Activated CD8-positive, alpha-beta memory T cell treated with anti-CD3 and anti-CD28 coated beads, Interleukin-2, amount 50 U/mL, for 48 hours (primary cell): ENCODE data around the gene CELF2.
"Not testable (repeated sequence)": the region's sequence is repeated elsewhere in the genome, so short reads cannot be mapped to it uniquely, and the experiment has no call there.

Source experiments
- DNase-seq: peaks from one replicate; pipeline ENCODE4 v3.0.0-alpha.2; 2020

Gene CELF2

DNA sequence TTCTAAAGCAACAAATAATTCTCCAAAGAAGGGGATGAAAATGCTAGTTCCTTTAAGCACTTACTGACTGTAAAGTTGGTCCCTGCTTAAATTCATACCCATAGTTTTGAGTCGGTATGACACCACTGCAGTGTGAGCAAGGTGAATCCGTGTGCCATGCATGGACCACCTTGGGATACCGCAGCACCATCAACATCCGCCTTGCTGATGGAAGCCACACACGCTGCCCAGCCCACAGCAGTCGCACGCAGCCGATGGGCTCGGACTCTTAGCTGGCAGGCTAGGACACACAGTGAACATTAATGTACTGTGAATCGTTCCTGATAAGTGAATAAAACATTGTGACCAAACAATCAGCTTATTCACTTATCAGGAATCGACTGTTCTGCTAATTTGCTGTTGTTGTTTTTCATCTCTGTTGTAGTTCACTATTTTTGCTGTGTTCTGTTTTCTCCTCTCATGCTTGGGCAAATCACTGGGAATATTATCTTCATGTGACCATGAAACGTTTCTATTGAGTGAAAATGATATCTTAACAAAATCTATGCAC, 318.3 kb downstream of the CELF2 start:
- DNase-seq, result peak; percentile 50

DNA sequence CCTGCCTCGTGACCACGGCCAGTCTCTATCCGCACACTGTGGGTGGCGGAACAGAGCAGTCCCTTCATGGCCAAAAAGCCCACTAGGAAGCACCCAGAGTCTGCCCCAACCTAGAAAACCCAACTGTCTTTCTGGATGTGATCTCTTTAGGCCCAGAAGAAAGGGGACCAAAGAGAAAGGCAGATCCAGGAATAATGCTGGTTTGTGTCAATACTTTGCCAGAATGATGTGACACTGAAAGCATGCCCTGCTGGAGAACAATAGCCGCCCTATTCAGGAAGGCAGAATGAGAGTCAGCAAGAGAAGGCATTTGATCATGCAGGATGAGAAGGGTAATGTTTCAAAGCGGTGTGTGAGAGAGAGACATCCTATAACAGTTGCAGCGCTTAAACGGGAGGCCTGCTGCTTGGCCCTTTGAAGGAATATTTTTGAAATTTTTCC, 319.1 kb downstream of the CELF2 start:
- DNase-seq, result peak; percentile 42

DNA sequence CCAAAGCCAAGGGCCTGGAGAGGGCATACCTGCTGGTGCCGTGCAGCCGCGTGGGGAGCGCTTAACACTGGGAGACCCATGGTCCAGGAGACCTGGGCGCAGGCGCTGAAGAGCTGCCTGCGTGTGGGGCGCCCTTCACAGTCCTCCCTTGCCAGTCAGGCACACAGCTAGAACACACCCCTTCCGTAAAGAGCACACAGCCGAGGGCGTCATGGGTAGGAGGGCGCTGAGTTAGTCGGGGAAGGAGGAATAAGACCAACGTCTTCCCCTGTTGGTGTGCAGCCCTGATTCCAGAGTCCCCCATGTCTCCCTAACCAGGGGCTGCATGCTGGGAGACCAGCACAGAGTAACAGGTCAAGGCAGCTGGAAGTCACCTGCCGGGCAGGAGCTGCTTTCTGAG, 319.8 kb downstream of the CELF2 start:
- peak; percentile 65 for DNase-seq

DNA sequence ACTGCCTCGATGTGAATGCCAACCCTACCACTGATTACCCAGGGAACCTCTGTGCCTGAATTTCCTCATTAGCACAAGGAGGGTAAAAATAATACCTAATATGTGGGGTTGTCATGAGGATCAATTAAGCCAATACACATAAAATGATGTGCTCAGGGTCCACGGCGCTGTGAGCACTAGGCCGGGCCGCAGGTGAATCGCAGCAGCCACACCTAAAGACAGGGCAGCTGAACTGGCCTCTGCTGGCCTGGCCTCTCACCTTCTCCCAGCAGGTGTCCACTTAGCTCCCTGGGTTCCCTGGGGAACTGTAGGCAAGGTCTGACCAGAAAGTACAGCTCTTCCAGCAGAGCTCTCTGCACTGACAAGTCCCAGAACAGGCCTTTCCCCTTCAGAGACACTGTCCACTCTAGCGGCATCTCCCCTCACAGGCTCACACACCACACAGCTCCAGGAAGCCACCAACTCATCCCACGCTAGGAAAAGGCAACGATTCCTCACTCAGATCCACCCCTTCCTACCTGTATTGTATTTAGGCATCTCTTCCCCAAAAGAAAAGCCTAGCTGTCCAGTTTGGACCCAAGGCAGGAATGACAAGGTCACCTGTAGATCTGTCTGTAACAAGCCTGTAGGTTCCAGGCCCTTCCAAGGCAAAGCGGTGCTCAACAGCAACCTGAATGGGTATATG, 320.6 kb downstream of the CELF2 start:
- peak; percentile 51 for DNase-seq

DNA sequence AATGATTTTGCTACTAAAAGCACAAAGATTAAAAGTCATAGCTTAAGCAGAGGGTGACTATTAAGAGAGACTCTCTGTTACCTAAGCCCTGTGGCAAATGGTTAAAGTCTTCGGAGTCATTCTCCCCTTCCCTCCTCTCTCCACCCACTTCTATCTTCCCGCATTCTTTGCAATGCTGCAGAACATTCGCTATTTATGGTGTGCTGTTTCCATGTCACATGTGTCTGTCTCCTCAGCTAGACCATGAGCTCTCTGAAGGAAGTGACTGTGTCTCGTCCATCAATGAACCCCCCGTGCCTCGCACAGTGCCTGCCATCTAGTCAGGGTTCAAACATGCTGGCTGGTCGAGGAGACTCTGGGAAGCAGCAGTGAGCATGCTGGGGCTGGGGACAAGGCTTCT, 321.3 kb downstream of the CELF2 start:
- no peak for DNase-seq

DNA sequence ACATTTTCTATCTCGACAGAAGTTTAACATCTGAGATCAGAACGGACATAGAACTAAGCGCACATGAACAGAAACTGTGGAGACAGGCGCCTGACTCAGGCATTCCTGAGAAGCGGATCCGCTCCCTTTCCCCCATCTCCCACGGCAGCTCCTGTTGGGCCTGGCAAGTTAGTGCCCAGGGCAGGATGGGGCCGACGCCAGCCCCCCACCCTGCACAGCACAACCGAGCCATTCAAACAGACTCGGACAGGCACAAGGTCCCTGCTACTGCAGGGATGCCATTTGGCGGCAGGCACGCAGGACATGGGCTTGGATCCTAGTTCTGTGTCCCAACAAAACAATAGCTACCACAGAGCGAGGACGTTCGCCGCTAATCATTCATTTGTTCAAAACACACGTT, 322.0 kb downstream of the CELF2 start:
- DNase-seq, result peak; percentile 33

DNA sequence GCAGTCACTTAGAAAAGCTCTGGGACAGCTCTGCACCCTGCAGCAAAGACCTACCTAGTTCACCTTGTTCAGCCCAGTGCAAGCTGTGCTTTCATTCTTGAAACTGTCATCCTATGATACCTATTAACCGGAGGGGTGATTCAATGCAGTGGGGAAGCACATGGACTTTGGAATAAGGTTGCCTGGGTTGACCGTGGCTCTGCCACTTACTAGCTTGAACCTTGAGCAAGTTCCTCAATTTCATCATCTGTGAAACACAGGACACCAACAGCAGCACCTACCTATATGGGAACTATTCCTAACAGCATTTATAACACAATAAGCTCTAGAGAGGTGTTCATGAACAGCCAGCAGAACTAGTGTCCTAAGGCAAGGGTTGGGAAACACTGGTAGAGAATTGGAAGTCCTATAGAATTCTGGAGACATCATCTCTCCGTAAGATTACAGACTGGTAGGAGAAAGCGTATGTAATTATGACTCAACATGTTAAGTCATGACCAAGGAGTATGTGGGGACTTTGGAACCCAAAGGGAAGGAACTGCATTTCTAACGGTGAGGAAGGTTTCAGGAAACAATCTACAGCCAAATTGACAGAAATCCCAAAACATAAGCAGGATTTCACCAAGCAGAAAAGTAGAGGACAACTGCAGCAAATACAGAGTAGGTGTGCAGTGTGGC, 323.8 kb downstream of the CELF2 start:
- peak; percentile 18 for DNase-seq

DNA sequence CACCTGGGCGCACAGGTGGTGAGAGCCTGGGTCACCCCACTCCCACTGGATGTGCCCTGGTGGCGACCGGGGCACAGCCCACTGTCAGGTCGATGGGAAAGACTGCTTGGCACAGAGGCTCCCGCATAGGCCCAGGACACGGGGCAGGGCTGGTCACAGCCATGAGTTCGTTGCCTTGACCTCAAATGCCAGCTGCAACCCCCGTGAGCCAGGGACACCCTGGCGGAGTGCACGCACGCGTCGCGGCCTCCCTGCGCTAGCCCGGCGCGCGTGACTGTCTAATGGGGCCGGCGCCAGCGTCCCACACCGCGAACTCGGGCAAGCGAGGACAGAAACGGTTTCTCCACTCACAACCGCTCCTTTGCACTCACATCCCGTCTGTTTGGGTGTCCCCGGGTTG, 326.4 kb downstream of the CELF2 start:
- peak; percentile 33 for DNase-seq

DNA sequence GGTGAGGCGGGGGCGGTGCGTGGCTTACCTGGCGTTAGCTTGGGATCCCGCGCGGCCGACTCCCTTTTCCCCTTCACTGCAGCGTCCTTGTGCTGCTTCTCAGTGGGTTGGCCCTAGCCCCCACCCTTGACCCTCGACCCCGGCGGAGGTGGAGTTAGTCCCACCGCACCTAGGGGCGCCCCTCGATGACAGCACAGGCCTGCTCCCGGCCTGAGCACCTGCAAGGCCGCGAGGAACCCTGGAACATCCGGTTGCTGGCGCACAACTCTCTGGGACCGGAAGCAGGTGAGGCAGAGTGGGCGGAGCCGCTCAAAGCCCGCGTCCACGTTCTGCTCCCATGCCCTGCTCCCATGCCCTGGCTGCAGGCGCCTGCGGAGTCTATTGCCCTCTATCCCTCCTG, 326.9 kb downstream of the CELF2 start:
- peak; percentile 51 for DNase-seq

DNA sequence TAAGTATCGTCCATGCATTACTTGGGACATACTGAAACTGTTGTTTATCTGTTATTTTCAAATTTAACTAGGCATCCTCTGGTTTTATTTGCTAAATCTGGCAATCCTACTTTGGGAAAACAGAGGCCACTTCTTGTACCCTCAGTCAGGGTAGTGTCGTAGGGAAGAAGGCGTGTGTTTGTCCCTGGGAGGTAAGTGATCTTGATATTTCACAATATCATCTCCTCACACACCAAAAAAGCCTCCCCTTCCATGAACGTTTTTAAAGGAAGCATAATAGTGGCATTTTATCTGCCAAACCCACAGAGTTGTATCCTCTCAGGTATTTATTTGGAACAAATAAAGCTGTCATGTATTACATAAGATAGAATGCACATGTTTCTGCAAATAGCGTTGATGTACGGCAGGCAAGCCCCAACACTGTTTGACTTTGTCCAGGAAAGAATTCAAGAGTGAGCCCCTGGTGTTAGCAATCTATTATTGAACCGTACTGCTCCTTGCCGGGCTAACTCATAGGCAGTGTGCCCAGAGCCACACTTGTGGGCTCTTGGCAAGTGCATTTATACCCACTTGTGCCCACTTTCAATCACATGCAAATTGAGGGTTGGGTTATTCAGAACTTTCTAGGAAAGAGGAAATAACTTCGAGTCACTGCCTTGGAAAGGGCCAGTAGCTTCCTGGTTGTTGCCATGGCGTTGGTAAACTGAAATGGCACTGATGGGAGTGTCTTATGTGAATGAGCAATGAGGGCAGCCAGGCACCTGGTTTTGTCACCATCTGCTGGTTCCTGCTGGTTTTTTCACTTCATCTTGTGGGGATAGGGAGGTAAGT, 327.8 kb downstream of the CELF2 start:
- DNase-seq, result peak; percentile 45

DNA sequence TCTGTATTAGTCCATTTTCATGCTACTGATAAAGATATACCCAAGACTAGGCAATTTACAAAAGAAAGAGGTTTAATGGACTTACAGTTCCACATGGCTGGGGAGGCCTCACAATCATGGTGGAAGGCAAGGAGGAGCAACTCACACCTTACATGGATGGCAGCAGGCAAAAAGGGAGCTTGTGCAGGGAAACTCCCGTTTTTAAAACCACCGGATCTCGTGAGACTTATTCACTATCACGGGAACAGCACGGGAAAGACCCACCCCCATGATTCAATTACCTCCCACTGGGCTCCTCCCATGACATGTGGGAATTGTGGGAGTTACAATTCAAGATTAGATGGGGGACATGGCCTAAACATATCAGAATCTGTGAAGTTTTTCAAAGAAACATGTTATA, 329.9 kb downstream of the CELF2 start:
- DNase-seq, result not testable (repeated sequence)

DNA sequence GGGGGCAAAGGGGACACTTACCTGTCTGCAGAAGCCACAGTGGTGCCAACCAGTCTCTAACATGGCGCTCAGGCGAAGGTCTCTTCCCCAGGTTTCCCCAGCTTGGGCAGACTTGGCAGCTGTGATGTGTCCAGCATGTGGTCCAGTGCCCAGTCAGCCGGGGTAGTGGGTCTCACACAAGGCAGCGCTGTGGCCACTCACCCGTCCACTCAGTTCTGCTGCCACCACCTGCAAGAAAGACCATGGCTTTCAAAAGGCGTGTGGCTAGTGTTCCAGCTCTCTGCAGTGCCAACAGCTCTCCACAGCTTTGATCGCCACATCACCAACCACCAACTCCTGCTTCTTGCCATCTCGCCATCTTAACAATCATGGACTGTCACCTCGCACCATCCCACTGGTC, 334.1 kb downstream of the CELF2 start:
- no peak for DNase-seq

DNA sequence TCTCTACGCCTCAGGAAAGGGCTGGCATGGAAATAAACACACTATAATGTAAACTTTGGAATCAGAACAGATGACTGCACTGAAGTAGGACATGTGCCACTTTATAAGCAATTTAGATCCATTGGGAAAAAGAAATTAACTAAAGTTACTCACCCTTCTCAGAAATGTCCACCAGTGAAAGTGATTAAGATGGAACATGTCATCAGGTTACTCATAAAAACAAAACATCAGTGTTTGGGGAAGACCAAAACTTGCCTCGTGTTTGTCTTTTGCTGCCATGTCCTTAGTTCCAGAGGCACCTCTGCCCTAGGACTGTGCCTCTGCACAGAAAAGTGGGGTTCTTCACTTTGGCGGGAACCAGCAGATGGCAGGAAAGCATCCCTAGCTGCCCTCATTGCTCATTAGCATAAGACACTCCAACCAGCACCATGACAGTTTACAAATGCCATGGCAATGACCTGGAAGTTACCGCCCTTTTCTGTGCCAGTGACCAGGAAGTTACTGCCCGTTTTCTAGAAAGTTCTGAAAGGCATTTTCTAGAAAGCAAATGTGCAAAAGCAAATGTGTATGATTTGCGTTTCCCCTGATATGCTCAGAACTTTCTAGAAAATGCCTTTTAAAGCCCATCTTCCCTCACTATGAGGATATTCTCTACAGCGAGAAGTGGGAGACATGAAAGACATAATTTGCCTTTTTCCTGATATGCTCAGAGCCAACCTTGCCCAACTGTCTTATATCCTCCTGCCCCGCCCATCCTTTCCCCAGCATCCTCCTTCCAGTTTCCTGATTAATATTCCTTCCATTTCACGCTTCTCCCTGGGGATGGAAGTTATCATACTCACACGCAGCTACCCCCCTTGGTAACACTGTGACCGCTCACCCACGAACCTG, 335.6 kb downstream of the CELF2 start:
- DNase-seq, result no peak

DNA sequence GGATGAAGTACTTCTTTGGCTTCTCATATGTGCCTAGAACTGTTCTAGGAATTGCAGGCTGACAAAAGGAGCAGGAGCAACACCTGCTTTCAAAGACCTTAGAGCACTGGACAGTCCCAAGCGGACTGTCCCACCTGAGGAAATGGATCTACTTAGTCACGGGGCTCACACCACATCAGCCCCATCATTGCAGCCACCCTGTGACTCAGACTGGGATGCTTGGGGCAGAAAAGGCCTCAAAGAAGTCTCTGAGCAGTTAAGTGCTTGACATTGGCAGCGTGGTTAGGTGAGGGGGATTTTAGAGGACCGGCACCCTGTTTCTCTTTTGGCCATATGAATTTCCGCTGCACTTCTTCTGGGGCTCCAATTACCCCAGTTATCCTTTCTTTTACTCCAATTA, 337.2 kb downstream of the CELF2 start:
- DNase-seq, result no peak

DNA sequence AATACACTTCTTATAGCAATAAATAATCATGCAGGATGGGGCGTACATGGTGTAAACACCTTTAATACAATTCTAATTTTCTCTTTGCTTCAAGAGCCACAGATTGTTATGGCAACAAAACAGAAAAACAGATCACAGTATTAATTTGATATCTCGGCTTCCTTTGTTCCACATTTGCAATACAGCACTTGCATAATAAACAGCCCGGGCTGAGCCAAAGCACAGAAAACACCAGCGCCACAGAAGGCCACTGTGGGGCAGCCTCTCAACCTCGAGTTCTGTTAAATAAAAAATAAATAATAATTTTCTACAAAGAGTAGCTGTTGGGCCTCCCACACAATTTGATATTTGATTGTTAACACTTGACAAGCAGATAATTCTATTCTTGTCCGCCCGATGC, 337.9 kb downstream of the CELF2 start:
- DNase-seq, result no peak

DNA sequence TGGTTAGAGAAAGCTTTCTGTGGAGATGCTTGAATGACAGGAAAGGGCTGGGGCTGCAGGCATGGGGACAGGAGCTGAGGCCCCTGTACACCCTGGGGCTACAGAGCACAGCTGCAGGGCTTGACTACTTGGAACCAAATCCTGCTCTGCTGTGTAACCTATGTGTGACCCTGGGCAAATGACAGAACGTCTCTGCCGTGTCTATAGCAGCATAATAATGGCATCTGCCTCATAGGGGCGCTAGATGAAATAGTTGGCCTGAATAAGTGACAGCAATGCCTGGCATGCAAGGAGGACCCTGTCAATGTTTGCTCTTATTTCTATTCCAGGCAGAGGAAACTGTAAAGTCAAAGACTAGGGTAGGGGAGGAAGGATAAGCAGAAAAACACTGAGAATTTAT, 339.8 kb downstream of the CELF2 start:
- DNase-seq, result no peak

DNA sequence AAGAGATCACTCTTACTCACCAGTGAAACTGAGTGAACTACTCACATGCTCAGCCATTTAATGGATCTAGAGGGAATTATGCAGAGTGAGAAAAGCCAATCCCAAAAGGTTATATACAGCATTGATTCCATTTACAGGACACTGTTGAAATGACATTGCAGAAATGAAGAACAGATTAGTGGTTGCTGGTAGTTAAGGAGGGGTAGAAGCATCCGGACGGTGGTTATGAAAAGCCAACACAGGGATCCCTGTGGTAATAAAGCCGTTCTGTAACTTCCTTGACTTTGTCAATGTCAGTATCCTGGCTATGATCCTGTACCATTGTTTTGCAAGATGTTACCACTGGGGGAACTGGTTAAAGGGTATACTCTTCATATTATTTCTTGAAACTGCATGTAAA, 340.3 kb downstream of the CELF2 start:
- DNase-seq, result no peak

DNA sequence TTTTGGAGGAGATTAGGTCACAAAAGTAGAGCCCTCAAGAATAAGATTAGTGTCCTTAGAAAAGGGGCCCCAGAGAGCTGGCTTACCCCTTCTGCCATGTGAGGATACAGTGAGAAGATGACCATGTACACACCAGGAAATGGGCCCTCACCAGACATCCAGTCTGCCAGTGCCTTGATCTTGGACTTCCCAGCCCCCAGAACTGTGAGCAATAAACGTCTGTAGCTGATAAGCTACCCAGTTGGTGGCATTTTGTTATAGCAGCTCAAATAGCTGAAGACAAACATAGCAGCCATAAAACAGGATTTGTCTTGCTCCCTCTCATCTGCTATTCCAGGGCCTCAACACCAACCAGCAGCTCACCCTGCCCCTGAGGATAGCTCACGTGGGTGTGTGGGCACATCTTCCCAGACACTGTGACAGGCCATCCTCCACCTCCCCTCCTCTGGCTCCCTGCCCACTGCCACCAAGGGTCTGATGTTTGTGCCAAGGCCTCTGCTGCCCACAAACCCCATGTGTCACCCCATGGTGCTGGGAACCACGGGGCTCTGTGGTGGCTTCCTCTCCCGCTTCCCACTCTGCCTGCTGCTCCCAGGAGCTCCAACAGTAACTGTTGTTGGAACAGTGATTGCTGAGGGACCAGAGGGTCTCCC, 341.4 kb downstream of the CELF2 start:
- DNase-seq, result no peak

DNA sequence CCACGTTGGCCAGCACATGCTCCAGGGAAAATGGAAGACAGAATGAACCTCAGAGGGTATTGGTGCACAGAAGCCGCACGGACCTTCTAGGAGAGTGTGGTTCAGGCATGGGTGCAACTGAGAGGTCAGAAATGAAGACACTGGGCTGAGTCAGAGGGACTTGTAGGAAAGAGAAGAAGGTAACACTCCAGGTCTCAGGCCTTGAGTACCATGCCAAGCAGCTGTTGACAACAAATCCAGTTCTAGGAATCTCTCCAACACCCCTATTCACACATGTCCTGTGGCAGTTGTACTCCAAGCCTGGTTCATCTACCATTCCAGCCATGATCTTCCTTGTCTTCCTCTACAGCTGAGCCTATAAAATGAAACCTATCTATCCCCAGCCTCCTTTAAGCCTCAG, 342.2 kb downstream of the CELF2 start:
- DNase-seq, result no peak

DNA sequence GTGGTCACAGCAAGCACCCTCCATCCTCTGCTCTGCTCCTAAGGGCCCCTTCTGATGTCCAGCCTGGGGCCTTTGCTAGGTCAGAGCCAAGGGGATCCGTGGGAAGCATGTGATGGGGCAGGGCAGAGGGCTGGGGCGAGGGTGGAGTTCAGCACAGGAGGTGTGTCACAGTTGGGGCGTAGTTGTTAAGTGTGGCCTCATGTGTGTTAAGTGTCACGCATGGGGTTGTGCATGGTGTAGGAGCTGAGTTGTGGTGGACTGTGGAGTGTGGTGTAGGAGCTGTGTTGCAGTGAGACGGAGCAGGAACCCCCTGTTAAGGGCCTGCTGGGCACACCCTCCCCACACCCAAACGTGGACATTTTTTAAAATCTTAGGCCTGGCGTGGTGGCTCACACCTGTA, 345.8 kb downstream of the CELF2 start:
- no peak for DNase-seq

DNA sequence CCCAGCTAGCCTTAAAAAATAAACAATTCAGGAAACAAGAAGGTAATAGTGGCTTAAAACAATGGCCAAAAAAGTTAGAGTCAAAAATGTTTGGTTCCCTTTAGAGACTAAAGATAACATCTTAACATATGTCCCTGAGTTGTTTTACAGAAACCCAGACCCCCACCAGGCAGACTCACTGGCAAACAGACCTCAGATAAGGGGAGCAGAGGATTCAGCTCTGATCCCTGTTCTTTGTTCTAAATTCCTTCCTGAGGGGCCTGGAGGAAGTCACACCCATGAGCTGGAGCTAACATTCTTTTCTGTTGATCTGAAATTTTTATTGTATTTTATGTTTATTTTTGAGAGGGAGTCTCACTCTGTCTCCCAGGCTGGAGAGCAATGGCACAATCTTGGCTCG, 346.6 kb downstream of the CELF2 start:
- no peak for DNase-seq

DNA sequence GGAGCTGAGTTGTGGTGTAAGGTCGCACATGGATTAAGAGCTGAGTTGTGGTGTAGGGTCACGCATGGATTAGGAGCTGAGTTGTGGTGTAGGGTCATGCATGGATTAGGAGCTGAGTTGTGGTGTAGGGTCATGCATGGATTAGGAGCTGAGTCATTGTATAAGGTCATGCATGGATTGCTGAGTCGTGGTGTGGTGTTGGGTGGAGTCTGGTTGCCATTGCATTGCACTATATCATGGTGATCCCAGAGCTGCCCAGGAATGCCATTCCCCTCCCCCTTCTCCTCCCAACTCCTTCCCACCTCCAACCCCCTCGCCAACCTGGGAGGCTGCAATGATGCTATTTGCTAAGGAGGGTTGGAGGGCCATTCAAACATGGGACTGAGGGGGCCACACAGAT, 349.2 kb downstream of the CELF2 start:
- not testable (repeated sequence) for DNase-seq
